A673 (cell line): ENCODE data around the gene STPG2. TPM values are rescaled to one million over a fixed set of nuclear protein-coding genes. Genes with fewer than 3 reads are reported as not detected.

Experiments used
- BruUV-seq: library from RNA; stranded (reverse); fragments of 400-500 nt; replicated peaks from 2 replicates; lab custom pipeline; 2021; lab: Mats Ljungman, UMichigan
- CTCF ChIA-PET: fragments of 300-600 bp; sonication (Branson Sonifier 250); formaldehyde crosslinking; loops from one replicate; lab custom pipeline; 2022; ENCODE audit warnings: antibody characterized with exemption; lab: Charles Lee
- POLR2A ChIA-PET: fragments of 300-600 bp; sonication (Branson Sonifier 250); formaldehyde crosslinking; loops from one replicate; lab custom pipeline; 2022; ENCODE audit warnings: antibody characterized with exemption; ENCODE audit not compliant: low non-redundant PET; lab: Charles Lee
- DNase-seq: peaks from one replicate; pipeline ENCODE4 v3.0.0-alpha.2; 2015; ENCODE audit warnings: low spot score
- H3K27ac ChIP-seq: fragments of 200-600 bp; sonication (generic); 2 replicates; pipeline ENCODE4 v1.5.1; 2016; ENCODE audit warnings: mixed run types, low read depth, mild to moderate bottlenecking, mixed read lengths, antibody characterized with exemption, low read length; ENCODE audit not compliant: poor library complexity, severe bottlenecking
- H3K27me3 ChIP-seq: fragments of 200-600 bp; sonication (generic); replicated peaks from 2 replicates; pipeline ENCODE4 v1.6.1; 2017; ENCODE audit warnings: mixed run types, low read depth, mild to moderate bottlenecking, mixed read lengths, antibody characterized with exemption, low read length; ENCODE audit not compliant: insufficient read depth, poor library complexity
- H3K36me3 ChIP-seq: fragments of 200-600 bp; sonication (generic); 2 replicates; pipeline ENCODE4 v1.6.1; 2016; ENCODE audit warnings: mixed run types, mild to moderate bottlenecking, mixed read lengths, antibody characterized with exemption, low read length; ENCODE audit not compliant: insufficient read depth, poor library complexity, severe bottlenecking
- H3K4me1 ChIP-seq: fragments of 200-600 bp; sonication (generic); 2 replicates; pipeline ENCODE4 v1.6.1; 2017; ENCODE audit warnings: mixed run types, mild to moderate bottlenecking, mixed read lengths, antibody characterized with exemption, low read length; ENCODE audit not compliant: insufficient read depth, poor library complexity, severe bottlenecking
- H3K4me3 ChIP-seq: fragments of 200-600 bp; sonication (generic); 2 replicates; pipeline ENCODE4 v1.5.1; 2016; ENCODE audit warnings: low read depth, mixed run types, mild to moderate bottlenecking, mixed read lengths, low read length; ENCODE audit not compliant: poor library complexity, severe bottlenecking
- H3K9me3 ChIP-seq: fragments of 200-600 bp; sonication (generic); 2 replicates; pipeline ENCODE4 v1.6.1; 2016; ENCODE audit warnings: mixed run types, low read depth, mild to moderate bottlenecking, mixed read lengths, antibody characterized with exemption, low read length; ENCODE audit not compliant: poor library complexity, severe bottlenecking
- CTCF ChIP-seq: fragments of 300-800, 200-600 bp; sonication (generic); conservative IDR thresholded peaks from 2 replicates; pipeline ENCODE4 v1.5.1; 2017; ENCODE audit warnings: low read depth, mild to moderate bottlenecking, antibody characterized with exemption, low read length, moderate library complexity, mixed read lengths
- EZH2 ChIP-seq: fragments of 200-600 bp; sonication (generic); IDR thresholded peaks from 2 replicates; pipeline ENCODE4 v1.6.1; 2017; ENCODE audit warnings: borderline replicate concordance, low read depth, mild to moderate bottlenecking, mixed read lengths, antibody characterized with exemption, low read length; ENCODE audit not compliant: poor library complexity, severe bottlenecking
- intact Hi-C: fragments of 100-400 bp; cut with micrococcal nuclease; formaldehyde crosslinking; loops from one replicate; pipeline ENCODE4 v1.10.0; 2022; ENCODE audit not compliant: unreplicated experiment
- total RNA-seq: library from RNA; stranded (reverse); gene quantifications from 2 replicates; pipeline ENCODE4 v1.2.3, GENCODE V29; 2021

The STPG2 gene
- total RNA-seq, 1 experiment from 2014 or later, result not detected

- Histone ChIP-seq H3K4me1 (no peaks in the 10 kb centered on the region), H3K9me3 (peaks cover 9% of the 10 kb centered on the region), H3K4me3 (no peak overlapping the region), H3K27ac (no peak overlapping the region), H3K36me3 (no peaks in the 10 kb centered on the region), H3K27me3 (no peaks in the 10 kb centered on the region)
- intact Hi-C loops, result no loop called here
- DNase-seq, result no peak
- CTCF ChIA-PET, result no interaction called here
- TF ChIP-seq EZH2 (no peak), CTCF (no peak)
- POLR2A ChIA-PET, result no interaction called here
- no TSS peak for BruUV-seq
These were observed 148.4 kb downstream of the STPG2 start for GRCh38 chr4:97994765-97995465.

GRCh38 chr4:97990409-97990808 lies 152.9 kb downstream of the STPG2 start:
- Histone ChIP-seq H3K27ac (no peak overlapping the region), H3K36me3 (no peaks in the 10 kb centered on the region), H3K4me1 (no peaks in the 10 kb centered on the region), H3K9me3 (no peaks in the 10 kb centered on the region), H3K4me3 (no peak overlapping the region), H3K27me3 (no peaks in the 10 kb centered on the region)
- POLR2A ChIA-PET, result no interaction called here
- CTCF ChIA-PET, result no interaction called here
- DNase-seq, result no peak
- TF ChIP-seq EZH2 (no peak), CTCF (no peak)
- no TSS peak for BruUV-seq
- intact Hi-C loops, result no loop called here

- TF ChIP-seq EZH2, result no peak
- TF ChIP-seq CTCF, result peak; percentile 59
- BruUV-seq, result no TSS peak
- no peaks in the 10 kb centered on the region for H3K36me3 ChIP-seq
- CTCF ChIA-PET, result interaction anchor here (1.0 kb wide), 1 partner anchor 9 kb away, joined by 3 read pairs; no protein-coding TSS in a partner anchor
- POLR2A ChIA-PET, result no interaction called here
- H3K27ac ChIP-seq, result no peak overlapping the region
- no peaks in the 10 kb centered on the region for H3K9me3 ChIP-seq
- intact Hi-C loops, result no loop called here
- no peaks in the 10 kb centered on the region for H3K27me3 ChIP-seq
- H3K4me3 ChIP-seq, result no peak overlapping the region
- DNase-seq, result peak; percentile 33
- H3K4me1 ChIP-seq, result no peaks in the 10 kb centered on the region
These were observed 156.1 kb downstream of the STPG2 start for GRCh38 chr4:97987019-97987648.
